Right lobe of liver (tissue), 6 donors: Measurements from ENCODE around the gene C10orf105. TPM values are rescaled to one million over a fixed set of nuclear protein-coding genes. Genes with fewer than 3 reads are reported as not detected.

ENCODE experiments used
- ATAC-seq, 4 donors: fragments of 200-7000 bp; cut with Tn5 transposase; one replicate each; pipeline ENCODE4 v1.9.1; 2020; ENCODE audit warnings: mild to moderate bottlenecking in 4 of 4, moderate library complexity in 4 of 4
- DNase-seq, 3 donors: peaks; one replicate each; pipeline ENCODE4 v3.0.0-alpha.2; 2020
- H3K27ac ChIP-seq, 3 donors: fragments of 200-600 bp; one replicate each; pipeline ENCODE4 v1.8.0; 2022
- H3K27me3 ChIP-seq, 2 donors: fragments of 200-600 bp; one replicate each; pipeline ENCODE4 v1.8.0; 2022
- H3K36me3 ChIP-seq, 4 donors: fragments of 200-600 bp; sonication (generic) in 1 of 4; one replicate each; pipeline versions ENCODE4 v1.5.1 to v1.8.0; 2017 to 2022; ENCODE audit warnings: control low read depth in 1 of 4
- H3K4me1 ChIP-seq, 4 donors: fragments of 200-600 bp; sonication (generic) in 1 of 4; one replicate each; pipeline versions ENCODE4 v1.5.1 to v1.8.0; 2017 to 2022; ENCODE audit warnings: control low read depth in 1 of 4
- H3K4me3 ChIP-seq, 3 donors: fragments of 200-600 bp; one replicate each; pipeline ENCODE4 v1.8.0; 2022
- H3K9me3 ChIP-seq, 4 donors: fragments of 200-600 bp; sonication (generic) in 1 of 4; one replicate each; pipeline versions ENCODE4 v1.5.1 to v1.8.0; 2017 to 2022; ENCODE audit warnings: control low read depth in 1 of 4
- CTCF ChIP-seq, 4 donors: fragments of 200-600 bp in 3 of 4; fragments of 450-650 bp in 1 of 4; IDR thresholded peaks; one replicate each; pipeline versions ENCODE4 v1.5.1 to v1.8.0; 2016 to 2022; ENCODE audit warnings: antibody characterized with exemption in 4 of 4, mild to moderate bottlenecking in 2 of 4
- POLR2A ChIP-seq: fragments of 450-650 bp; IDR thresholded peaks from one replicate; pipeline ENCODE4 v1.6.1; 2017; ENCODE audit warnings: antibody characterized with exemption, mild to moderate bottlenecking
- WGBS: methylation state at CpG from one replicate; pipeline ENCODE4 v1.1.6; 2018; ENCODE audit warnings: low coverage, low lambda C conversion rate; ENCODE audit not compliant: insufficient coverage; ENCODE audit errors: missing lambda C conversion rate; 5-methylcytosine and 5-hydroxymethylcytosine counted together
- intact Hi-C, 2 donors: fragments of 100-400 bp; cut with DNase I; formaldehyde crosslinking; loops; one replicate each; pipeline versions ENCODE4 v1.11.2 to v1.14.1; 2022
- total RNA-seq, 6 experiments: library from RNA; depleted of rRNA in 2 of 6; stranded (reverse); fragments of >200 nt in 2 of 6; fragmentation: NEBNext Ultra II Directional in 3 of 6; extraction: Animal tissue kit (Norgen Biotek cat#: 25700) in 3 of 6; gene quantifications; one replicate each; pipeline versions ENCODE4 v1.1.0 to v1.2.4, GENCODE V29; 2016 to 2023
- donor health status: DM: no; HTN: yes; CAD: no.
- donor health status: DM: no; HTN: no; CAD: no.
- donor health status: DM: no; HTN: no; CAD: no.
- donor health status: DM: no; HTN: yes; CAD: no.
- donor health status: DM: no; HTN: yes; CAD: no.

The C10orf105 gene
- total RNA-seq, 6 experiments from 2014 or later: 0.05 TPM; not detected in 5

DNA sequence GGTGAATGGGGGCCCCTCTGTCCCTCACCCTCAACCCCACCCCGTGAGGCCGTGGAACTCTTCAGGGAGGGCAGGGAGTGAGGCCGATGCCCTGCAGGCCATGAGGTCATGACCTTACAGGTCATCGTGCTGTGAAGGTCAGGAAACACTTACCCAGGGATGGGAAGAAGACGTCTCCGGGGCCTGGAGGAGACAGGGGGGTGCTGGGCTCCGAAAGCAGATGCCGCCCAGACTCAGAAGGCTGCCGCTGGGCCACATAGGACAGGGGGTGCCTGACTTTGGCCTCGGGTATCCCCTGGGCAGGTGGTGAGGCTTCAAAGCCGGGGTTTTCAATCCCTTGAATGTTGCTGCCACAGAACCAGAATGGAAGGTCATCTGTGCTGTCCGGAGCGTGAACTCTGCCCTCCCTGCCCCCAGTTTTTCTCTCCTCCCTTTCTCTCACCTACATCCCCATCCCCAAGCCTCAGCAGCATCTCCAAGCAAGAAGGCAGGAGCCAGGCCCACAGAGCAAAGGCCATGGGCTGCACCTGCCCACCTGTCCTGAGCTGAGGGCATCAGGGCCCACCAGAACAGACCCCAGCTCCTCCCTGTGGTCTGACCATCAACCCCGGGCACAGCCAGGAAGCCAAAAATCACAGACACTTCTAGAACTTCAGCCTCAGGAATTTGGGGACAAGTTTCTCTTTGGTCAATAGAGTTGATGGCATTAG, 32.1 kb upstream of the C10orf105 start:
- intact Hi-C loops: no loop called here
- Histone ChIP-seq H3K9me3 (no peaks in the 10 kb centered on the region), H3K36me3 (no peaks in the 10 kb centered on the region), H3K27me3 (no peaks in the 10 kb centered on the region), H3K4me1 (peaks cover 0 to 31% (median 2%) of the 10 kb centered on the region in 4 donors), H3K4me3 (no peak overlapping the region), H3K27ac (no peak overlapping the region)
- TF ChIP-seq CTCF (IDR thresholded peaks at IDR 0.05): no peak
- no peak for TF ChIP-seq POLR2A
- DNase-seq: peak in 1 of 3 donors; percentile 46
- no peak for ATAC-seq
- WGBS: 40% methylated on average over 1 of the region's 14 CpGs

- Histone ChIP-seq H3K36me3 (no peaks in the 10 kb centered on the region), H3K27ac (no peak overlapping the region), H3K27me3 (no peaks in the 10 kb centered on the region), H3K9me3 (no peaks in the 10 kb centered on the region), H3K4me1 (peaks cover 0 to 36% (median 2%) of the 10 kb centered on the region in 4 donors), H3K4me3 (no peak overlapping the region)
- intact Hi-C loops: no loop called here
- no peak for TF ChIP-seq CTCF (IDR thresholded peaks at IDR 0.05)
- ATAC-seq (no peak), DNase-seq (peak in 1 of 3 donors; percentile 34)
- WGBS: no CpG with 5 or more reads among the region's 5 CpGs
Observed at GRCh38 chr10:71750986-71751385, 31.4 kb upstream of the C10orf105 start.

- no peak for ATAC-seq
- TF ChIP-seq CTCF (IDR thresholded peaks at IDR 0.05): no peak
- TF ChIP-seq POLR2A: no peak
- intact Hi-C loops: no loop called here
- 72% methylated on average over 8 of the region's 15 CpGs for WGBS
- Histone ChIP-seq H3K36me3 (no peaks in the 10 kb centered on the region), H3K4me3 (no peak overlapping the region), H3K9me3 (no peaks in the 10 kb centered on the region), H3K27me3 (no peaks in the 10 kb centered on the region), H3K27ac (no peak overlapping the region), H3K4me1 (peaks cover 0 to 36% (median 2%) of the 10 kb centered on the region in 4 donors)
- DNase-seq: peak in 2 of 3 donors; percentile 31 to 61
Observed at GRCh38 chr10:71750124-71750841, 30.7 kb upstream of the C10orf105 start.

GRCh38 chr10:71749396-71749795, 29.8 kb upstream of the C10orf105 start:
- no peak for TF ChIP-seq POLR2A
- TF ChIP-seq CTCF (IDR thresholded peaks at IDR 0.05): no peak
- no peak for ATAC-seq
- DNase-seq: no peak
- Histone ChIP-seq H3K4me1 (peaks cover 0 to 29% (median 2%) of the 10 kb centered on the region in 4 donors), H3K27me3 (no peaks in the 10 kb centered on the region), H3K27ac (peak overlapping the region; percentile 53 to 72 (median 55)), H3K36me3 (no peaks in the 10 kb centered on the region), H3K4me3 (no peak overlapping the region), H3K9me3 (no peaks in the 10 kb centered on the region)
- WGBS: 70% methylated on average over 2 of the region's 4 CpGs
- intact Hi-C loops: no loop called here
